ENCODE measurements around the gene CDHR1.

Gene CDHR1

DNA sequence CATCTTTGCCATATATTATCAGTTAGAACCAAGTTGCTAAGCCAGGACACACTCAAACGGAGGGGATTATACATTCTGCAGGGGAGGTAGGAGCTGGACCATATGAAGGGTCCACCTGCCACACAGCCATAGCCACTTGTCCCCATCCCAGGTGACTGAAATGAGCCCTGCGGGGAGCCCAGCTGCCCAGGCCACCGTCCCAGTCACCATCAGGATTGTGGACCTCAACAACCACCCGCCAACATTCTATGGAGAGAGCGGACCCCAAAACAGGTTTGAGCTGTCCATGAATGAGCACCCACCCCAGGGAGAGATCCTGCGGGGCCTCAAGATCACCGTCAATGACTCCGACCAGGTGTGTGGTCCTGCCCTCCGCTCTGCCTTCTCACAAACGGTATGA is 13.7 kb downstream of the CDHR1 start:
- TF ChIP-seq, protein P1, sequence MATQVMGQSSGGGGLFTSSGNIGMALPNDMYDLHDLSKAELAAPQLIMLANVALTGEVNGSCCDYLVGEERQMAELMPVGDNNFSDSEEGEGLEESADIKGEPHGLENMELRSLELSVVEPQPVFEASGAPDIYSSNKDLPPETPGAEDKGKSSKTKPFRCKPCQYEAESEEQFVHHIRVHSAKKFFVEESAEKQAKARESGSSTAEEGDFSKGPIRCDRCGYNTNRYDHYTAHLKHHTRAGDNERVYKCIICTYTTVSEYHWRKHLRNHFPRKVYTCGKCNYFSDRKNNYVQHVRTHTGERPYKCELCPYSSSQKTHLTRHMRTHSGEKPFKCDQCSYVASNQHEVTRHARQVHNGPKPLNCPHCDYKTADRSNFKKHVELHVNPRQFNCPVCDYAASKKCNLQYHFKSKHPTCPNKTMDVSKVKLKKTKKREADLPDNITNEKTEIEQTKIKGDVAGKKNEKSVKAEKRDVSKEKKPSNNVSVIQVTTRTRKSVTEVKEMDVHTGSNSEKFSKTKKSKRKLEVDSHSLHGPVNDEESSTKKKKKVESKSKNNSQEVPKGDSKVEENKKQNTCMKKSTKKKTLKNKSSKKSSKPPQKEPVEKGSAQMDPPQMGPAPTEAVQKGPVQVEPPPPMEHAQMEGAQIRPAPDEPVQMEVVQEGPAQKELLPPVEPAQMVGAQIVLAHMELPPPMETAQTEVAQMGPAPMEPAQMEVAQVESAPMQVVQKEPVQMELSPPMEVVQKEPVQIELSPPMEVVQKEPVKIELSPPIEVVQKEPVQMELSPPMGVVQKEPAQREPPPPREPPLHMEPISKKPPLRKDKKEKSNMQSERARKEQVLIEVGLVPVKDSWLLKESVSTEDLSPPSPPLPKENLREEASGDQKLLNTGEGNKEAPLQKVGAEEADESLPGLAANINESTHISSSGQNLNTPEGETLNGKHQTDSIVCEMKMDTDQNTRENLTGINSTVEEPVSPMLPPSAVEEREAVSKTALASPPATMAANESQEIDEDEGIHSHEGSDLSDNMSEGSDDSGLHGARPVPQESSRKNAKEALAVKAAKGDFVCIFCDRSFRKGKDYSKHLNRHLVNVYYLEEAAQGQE (IDR thresholded peaks at IDR 0.05; ENCODE audit: insufficient read depth in 1 of 2, low read depth in 2 of 2, low read length in 2 of 2) = no peak
- TF ChIP-seq SIN3A (IDR thresholded peaks at IDR 0.05; ENCODE audit: borderline replicate concordance, insufficient read depth, low read length) (no peak), TAF1 (IDR thresholded peaks at IDR 0.05; ENCODE audit: borderline replicate concordance, insufficient read depth, low read length) (no peak), FOXP2 (optimal IDR thresholded peaks at IDR 0.05; ENCODE audit: borderline replicate concordance, extremely low read depth, extremely low read length, insufficient read depth) (no peak), POLR2AphosphoS5 (IDR thresholded peaks at IDR 0.05; ENCODE audit: low read depth, low read length) (no peak)

DNA sequence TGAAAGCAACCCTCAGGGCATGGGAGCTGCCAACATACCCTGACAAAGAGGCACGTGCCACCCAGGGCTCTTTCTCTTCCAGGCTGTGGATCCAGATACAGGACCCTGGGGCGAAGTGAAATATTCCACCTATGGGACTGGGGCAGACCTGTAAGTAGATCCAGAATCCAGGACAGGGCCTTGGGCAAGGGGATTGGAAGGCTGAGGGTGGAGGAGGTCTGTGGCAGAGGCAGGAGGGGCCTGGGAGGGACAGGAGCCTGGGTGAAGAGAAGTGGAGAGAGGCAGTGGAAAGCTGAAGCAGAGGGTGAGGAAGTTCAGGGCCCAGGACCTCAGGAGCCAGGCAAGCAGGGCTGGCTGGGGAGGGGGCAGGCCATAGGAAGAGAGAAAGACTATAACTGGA is 17.2 kb downstream of the CDHR1 start:
- TF ChIP-seq SIN3A (IDR thresholded peaks at IDR 0.05; ENCODE audit: borderline replicate concordance, insufficient read depth, low read length) = no peak
- TF ChIP-seq TAF1 (IDR thresholded peaks at IDR 0.05; ENCODE audit: borderline replicate concordance, insufficient read depth, low read length) = no peak
- TF ChIP-seq POLR2AphosphoS5 (IDR thresholded peaks at IDR 0.05; ENCODE audit: low read depth, low read length) = no peak
- no peak for TF ChIP-seq FOXP2 (optimal IDR thresholded peaks at IDR 0.05; ENCODE audit: borderline replicate concordance, extremely low read depth, extremely low read length, insufficient read depth)
- TF ChIP-seq, protein P1 (IDR thresholded peaks at IDR 0.05; ENCODE audit: insufficient read depth in 1 of 2, low read depth in 2 of 2, low read length in 2 of 2) = no peak

DNA sequence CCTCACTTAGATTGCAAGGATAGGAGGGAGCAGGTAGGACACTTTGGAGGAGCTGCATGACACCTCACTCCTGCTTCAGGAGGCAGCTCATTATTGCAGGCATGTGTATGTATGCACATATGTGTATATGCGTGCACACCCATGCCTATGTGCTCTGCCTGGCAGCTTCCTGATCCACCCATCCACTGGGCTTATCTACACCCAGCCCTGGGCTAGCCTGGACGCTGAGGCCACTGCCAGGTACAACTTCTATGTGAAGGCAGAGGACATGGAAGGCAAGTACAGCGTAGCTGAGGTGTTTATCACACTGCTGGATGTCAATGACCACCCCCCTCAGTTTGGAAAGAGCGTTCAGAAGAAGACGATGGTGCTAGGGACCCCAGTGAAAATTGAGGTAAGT is 17.7 kb downstream of the CDHR1 start:
- no peak for TF ChIP-seq POLR2AphosphoS5 (IDR thresholded peaks at IDR 0.05; ENCODE audit: low read depth, low read length)
- TF ChIP-seq, protein P1 (IDR thresholded peaks at IDR 0.05; ENCODE audit: insufficient read depth in 1 of 2, low read depth in 2 of 2, low read length in 2 of 2) = no peak
- TF ChIP-seq TAF1 (IDR thresholded peaks at IDR 0.05; ENCODE audit: borderline replicate concordance, insufficient read depth, low read length) = no peak
- TF ChIP-seq SIN3A (IDR thresholded peaks at IDR 0.05; ENCODE audit: borderline replicate concordance, insufficient read depth, low read length) = no peak
- no peak for TF ChIP-seq FOXP2 (optimal IDR thresholded peaks at IDR 0.05; ENCODE audit: borderline replicate concordance, extremely low read depth, extremely low read length, insufficient read depth)

DNA sequence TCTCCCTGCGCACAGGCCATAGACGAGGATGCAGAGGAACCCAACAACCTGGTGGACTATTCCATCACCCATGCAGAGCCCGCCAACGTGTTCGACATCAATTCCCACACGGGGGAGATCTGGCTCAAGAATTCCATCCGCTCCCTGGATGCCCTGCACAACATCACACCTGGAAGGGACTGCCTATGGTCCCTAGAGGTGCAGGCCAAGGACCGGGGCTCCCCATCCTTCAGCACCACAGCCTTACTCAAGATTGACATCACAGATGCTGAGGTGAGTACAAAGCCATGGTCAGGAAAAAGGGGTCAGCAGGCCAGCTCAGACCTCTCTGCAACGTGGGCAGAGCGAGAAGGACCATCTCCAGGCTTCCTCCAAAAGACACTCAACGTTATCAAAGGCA is 18.7 kb downstream of the CDHR1 start:
- TF ChIP-seq, protein P1 (IDR thresholded peaks at IDR 0.05; ENCODE audit: insufficient read depth in 1 of 2, low read depth in 2 of 2, low read length in 2 of 2) = no peak
- no peak for TF ChIP-seq POLR2AphosphoS5 (IDR thresholded peaks at IDR 0.05; ENCODE audit: low read depth, low read length)
- TF ChIP-seq FOXP2 (optimal IDR thresholded peaks at IDR 0.05; ENCODE audit: borderline replicate concordance, extremely low read depth, extremely low read length, insufficient read depth) = no peak
- TF ChIP-seq SIN3A (IDR thresholded peaks at IDR 0.05; ENCODE audit: borderline replicate concordance, insufficient read depth, low read length) = no peak

DNA sequence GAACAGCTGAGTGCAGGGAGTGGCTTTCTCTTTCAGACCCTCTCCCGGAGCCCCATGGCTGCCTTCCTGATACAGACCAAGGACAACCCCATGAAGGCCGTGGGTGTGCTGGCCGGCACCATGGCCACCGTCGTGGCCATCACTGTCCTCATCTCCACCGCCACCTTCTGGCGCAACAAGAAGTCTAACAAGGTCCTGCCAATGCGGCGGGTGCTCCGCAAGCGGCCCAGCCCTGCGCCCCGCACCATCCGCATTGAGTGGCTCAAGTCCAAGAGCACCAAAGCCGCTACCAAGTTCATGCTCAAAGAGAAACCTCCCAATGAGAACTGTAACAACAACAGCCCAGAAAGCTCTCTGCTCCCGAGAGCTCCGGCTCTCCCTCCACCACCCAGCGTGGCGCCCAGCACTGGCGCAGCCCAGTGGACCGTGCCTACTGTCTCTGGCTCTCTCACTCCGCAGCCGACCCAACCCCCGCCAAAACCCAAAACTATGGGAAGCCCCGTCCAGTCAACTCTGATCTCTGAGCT is 19.8 kb downstream of the CDHR1 start:
- TF ChIP-seq POLR2AphosphoS5 (IDR thresholded peaks at IDR 0.05; ENCODE audit: low read depth, low read length) (no peak), SIN3A (IDR thresholded peaks at IDR 0.05; ENCODE audit: borderline replicate concordance, insufficient read depth, low read length) (no peak), TAF1 (IDR thresholded peaks at IDR 0.05; ENCODE audit: borderline replicate concordance, insufficient read depth, low read length) (no peak), FOXP2 (optimal IDR thresholded peaks at IDR 0.05; ENCODE audit: borderline replicate concordance, extremely low read depth, extremely low read length, insufficient read depth) (no peak)
- TF ChIP-seq, protein P1 (IDR thresholded peaks at IDR 0.05; ENCODE audit: insufficient read depth in 1 of 2, low read depth in 2 of 2, low read length in 2 of 2) = no peak

Measured in PFSK-1 (cell line).